HG03060 (cell line): Measurements from ENCODE around the gene ZMIZ1.
A peak's percentile ranks its signal among the peaks of the same experiment; 100 is the strongest.

Experiments
- ATAC-seq: cut with Tn5 transposase; IDR thresholded peaks from one replicate; pipeline ENCODE4 v1.9.1; 2021; ENCODE audit warnings: low read depth, moderate number of reproducible peaks; ENCODE audit not compliant: unreplicated experiment

ZMIZ1 gene

GRCh38 chr10:79093658-79094411, 25.1 kb downstream of the ZMIZ1 start:
- no peak for ATAC-seq

DNA sequence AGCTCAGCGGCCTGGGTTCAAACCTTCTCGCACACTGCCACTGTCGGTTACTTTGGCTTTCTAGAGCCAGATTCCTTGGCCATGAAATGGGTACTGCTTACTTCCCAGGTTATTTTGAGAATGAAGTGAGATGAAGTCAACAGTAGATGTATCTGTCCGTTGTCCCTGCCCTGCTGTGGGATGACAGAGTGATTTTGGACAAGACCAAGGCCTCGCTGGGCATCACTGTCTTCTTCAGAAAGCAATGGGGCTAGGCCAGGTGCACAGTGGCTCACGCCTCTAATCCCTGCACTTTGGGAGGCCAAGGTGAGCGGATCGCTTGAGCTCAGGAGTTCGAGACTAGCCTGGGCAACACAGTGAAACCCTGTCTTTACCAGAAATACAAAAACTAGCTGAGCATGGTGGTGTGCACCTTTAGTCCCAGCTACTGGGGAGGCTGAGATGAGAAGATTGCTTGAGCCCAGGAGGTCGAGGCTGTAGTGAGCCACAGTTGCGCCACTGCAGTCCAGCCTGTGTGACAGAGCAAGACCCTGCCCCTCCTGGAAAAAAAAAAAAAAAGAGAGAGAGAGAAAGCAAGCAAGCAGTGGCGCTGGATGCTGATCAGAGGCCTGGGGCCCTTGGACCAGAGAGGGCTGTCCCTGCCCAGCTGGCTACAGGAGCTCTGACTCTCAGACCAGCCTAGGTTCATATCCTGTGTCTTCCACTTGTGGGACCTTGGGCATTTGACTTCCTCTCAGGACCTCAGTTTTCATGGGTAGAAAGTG, 25.8 kb downstream of the ZMIZ1 start:
- ATAC-seq, result no peak

- ATAC-seq, result no peak
Observed at GRCh38 chr10:79095316-79095715, 26.6 kb downstream of the ZMIZ1 start.

GRCh38 chr10:79096514-79096913, 27.7 kb downstream of the ZMIZ1 start:
- ATAC-seq, result no peak

- ATAC-seq, result no peak
Observed at GRCh38 chr10:79097021-79097872, 28.5 kb downstream of the ZMIZ1 start.

- ATAC-seq, result no peak
Observed at GRCh38 chr10:79098061-79098460, 29.3 kb downstream of the ZMIZ1 start.

GRCh38 chr10:79098596-79099015, 29.8 kb downstream of the ZMIZ1 start:
- ATAC-seq, result peak; percentile 81

- ATAC-seq, result no peak
Observed at GRCh38 chr10:79099898-79100448, 31.2 kb downstream of the ZMIZ1 start.

GRCh38 chr10:79100771-79101170, 32.0 kb downstream of the ZMIZ1 start:
- no peak for ATAC-seq

GRCh38 chr10:79101560-79102497, 33.1 kb downstream of the ZMIZ1 start:
- ATAC-seq, result no peak

GRCh38 chr10:79102498-79102874, 33.7 kb downstream of the ZMIZ1 start:
- ATAC-seq, result no peak

DNA sequence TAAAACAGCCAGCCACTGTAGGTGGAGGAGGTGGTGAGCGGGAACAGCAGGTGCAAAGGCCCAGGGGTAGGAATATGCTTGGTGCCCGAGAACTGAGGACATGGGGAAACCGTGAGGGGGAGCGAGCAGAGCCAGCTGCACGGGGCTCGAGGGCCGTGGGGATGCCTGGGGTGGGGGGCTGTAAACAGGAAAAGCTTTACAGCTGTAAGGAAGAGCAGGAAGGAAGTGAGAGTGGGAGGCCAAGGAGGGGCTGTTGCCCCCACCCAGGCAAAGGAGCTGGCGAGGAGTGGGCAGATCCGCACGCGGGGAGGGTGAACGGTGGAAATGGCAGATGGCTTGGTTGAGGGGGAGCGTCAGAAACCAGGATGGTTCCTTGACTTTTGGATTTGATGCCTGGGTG, 34.4 kb downstream of the ZMIZ1 start:
- no peak for ATAC-seq

GRCh38 chr10:79103585-79103984, 34.8 kb downstream of the ZMIZ1 start:
- ATAC-seq, result no peak

DNA sequence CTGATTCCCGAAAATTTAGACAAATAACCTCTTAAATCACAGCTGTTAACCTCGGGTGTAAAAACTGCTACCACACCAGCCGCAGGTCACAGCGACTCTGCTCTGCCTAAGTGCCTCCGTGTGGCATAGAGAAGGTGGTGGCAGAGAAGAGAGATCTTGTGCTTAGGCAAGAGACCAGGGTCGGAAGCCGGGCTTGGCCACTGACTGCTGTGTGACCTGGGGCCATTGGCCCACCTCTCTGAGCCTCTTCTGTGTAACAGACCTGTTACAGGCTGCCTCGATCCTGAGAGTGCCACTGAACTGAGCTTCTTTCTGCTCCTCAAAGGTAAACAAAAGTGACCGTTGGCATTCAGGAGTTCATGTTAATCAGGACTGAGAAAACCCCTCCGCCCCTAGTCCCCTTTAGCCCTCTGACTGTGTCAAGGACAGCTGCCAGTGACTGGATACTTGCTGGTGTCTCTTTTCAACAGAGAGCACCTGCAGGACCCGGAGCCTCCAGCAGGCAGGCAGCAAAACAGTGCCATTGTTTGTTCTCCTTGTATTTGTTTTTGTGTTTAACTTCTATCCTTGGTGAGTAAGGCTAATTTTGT, 36.5 kb downstream of the ZMIZ1 start:
- ATAC-seq, result no peak

DNA sequence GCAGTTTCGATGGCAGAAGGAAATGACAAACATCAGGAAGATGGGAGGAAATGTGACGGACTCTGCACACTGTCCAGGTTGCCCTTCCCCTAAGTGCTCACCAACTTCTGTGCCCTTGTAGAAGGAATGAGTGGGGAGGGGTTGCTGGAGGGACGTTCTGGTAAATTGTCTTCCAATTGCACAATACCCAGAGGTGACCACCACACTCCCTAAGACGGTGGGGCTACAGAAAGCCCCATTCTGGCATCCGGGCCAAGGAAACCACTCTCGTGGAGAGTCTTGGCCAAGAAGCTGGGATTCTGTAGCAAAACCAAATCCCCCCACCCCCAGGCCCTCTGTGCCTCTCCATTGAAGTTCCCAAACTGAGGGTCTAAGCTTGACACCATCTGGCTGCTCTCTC, 37.1 kb downstream of the ZMIZ1 start:
- ATAC-seq, result no peak

DNA sequence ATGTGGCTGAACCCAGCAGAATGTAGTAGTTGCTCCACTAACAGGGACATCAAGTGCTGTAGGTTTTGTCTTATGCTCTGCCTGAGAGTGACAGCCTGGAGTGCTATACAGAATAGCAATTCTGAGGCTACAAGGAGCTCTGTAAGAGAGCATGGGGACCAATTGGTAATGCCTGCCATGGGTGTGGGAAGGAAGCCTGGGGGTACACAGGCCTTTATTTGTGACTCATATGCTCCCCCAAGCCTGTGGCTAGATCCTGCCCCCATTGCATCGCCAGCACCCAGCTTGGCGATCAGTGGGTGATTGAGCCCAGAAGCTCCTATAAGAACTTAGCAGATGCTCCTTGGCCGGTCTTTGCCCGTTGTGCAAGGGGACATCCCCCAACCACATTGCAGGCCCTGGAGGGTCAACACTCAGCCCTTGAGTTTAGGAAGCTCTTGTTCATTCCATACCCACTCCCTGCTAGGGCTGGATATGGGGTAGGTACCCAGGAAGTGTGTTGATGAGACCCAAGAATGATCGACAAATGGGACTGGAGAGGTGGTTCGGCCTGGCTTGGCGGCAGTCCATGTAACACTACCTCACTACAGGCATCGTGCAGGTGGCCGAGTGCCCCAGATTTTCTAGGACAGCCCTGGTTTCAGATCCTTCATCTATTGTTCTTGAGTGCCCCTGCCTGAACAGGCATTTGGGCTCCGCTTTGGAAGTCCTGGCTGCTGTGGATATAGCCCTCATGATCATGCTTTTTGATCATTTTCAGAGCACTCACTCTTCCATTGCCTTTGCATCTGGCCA, 37.7 kb downstream of the ZMIZ1 start:
- ATAC-seq, result no peak

GRCh38 chr10:79107736-79108264, 39.0 kb downstream of the ZMIZ1 start:
- ATAC-seq, result no peak

DNA sequence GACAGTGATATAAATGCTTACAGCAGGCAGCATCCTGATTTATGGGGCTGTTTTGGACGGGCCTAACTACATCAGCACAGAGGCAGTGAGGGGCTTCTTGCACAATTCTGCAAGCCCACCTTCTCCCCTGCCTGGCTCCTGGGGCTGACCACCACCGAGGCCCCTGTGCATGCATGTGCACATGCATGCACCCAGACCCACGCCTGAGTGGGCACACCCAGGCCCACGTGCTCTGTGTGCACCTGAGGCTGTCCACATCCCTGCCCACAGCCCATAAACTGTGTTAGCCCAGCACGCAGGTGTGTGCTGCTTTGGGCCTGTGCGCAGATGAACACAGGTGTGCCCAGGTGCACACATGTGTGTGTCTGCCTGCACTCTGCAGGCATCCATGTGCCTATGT, 40.0 kb downstream of the ZMIZ1 start:
- ATAC-seq, result no peak
